NCI-H2029 (cell line): ENCODE measurements around the gene SIAH2.
A peak's percentile ranks its signal among the peaks of the same experiment; 100 is the strongest.

Experiments used
- DNase-seq: peaks from one replicate; lab custom pipeline; 2025; lab: John Stamatoyannopoulos, UW

Gene SIAH2

GRCh38 chr3:150775001-150775599 lies 12.1 kb upstream of the SIAH2 start:
- DNase-seq: no peak

- DNase-seq: peak; percentile 12
Measured at GRCh38 chr3:150773616-150774192, 10.7 kb upstream of the SIAH2 start.

- no peak for DNase-seq
Measured at GRCh38 chr3:150771600-150771999, 8.6 kb upstream of the SIAH2 start.

- DNase-seq: no peak
Measured at GRCh38 chr3:150770681-150771080, 7.7 kb upstream of the SIAH2 start.

- no peak for DNase-seq
Measured at GRCh38 chr3:150766742-150767141, 3.8 kb upstream of the SIAH2 start.

- no peak for DNase-seq
Measured at GRCh38 chr3:150765949-150766720, 3.2 kb upstream of the SIAH2 start.

GRCh38 chr3:150764967-150765366 lies 2.0 kb upstream of the SIAH2 start:
- DNase-seq: no peak

GRCh38 chr3:150764566-150764965 lies 1.6 kb upstream of the SIAH2 start:
- no peak for DNase-seq

- DNase-seq: peak; percentile 49
Measured at GRCh38 chr3:150763841-150764483, 993 bp upstream of the SIAH2 start.

GRCh38 chr3:150762662-150763121 lies 277 bp downstream of the SIAH2 start:
- no peak for DNase-seq

GRCh38 chr3:150761831-150762661 lies 923 bp downstream of the SIAH2 start:
- DNase-seq: peak; percentile 27

GRCh38 chr3:150760431-150761200 lies 2.4 kb downstream of the SIAH2 start:
- no peak for DNase-seq

GRCh38 chr3:150759947-150760346 lies 3.0 kb downstream of the SIAH2 start:
- DNase-seq: no peak

GRCh38 chr3:150759319-150759718 lies 3.6 kb downstream of the SIAH2 start:
- DNase-seq: no peak

GRCh38 chr3:150757768-150758167 lies 5.2 kb downstream of the SIAH2 start:
- DNase-seq: no peak

- no peak for DNase-seq
Measured at GRCh38 chr3:150757364-150757763, 5.6 kb downstream of the SIAH2 start.

GRCh38 chr3:150756491-150757059 lies 6.4 kb downstream of the SIAH2 start:
- DNase-seq: no peak

GRCh38 chr3:150755902-150756301 lies 7.1 kb downstream of the SIAH2 start:
- no peak for DNase-seq

GRCh38 chr3:150754896-150755295 lies 8.1 kb downstream of the SIAH2 start:
- no peak for DNase-seq

- peak; percentile 77 for DNase-seq
Measured at GRCh38 chr3:150751781-150752263, 11.1 kb downstream of the SIAH2 start.

GRCh38 chr3:150749255-150749654 lies 13.7 kb downstream of the SIAH2 start:
- DNase-seq: no peak
